Stimulated activated naive CD4-positive, alpha-beta T cell treated with Interleukin-2 at 50 U/mL for 16 hours (primary cell): ENCODE measurements around the gene MAP3K14.
A peak's percentile ranks its signal among the peaks of the same experiment; 100 is the strongest.

Experiments
- DNase-seq: peaks from one replicate; lab custom pipeline; 2025; lab: John Stamatoyannopoulos, UW

Gene MAP3K14

DNA sequence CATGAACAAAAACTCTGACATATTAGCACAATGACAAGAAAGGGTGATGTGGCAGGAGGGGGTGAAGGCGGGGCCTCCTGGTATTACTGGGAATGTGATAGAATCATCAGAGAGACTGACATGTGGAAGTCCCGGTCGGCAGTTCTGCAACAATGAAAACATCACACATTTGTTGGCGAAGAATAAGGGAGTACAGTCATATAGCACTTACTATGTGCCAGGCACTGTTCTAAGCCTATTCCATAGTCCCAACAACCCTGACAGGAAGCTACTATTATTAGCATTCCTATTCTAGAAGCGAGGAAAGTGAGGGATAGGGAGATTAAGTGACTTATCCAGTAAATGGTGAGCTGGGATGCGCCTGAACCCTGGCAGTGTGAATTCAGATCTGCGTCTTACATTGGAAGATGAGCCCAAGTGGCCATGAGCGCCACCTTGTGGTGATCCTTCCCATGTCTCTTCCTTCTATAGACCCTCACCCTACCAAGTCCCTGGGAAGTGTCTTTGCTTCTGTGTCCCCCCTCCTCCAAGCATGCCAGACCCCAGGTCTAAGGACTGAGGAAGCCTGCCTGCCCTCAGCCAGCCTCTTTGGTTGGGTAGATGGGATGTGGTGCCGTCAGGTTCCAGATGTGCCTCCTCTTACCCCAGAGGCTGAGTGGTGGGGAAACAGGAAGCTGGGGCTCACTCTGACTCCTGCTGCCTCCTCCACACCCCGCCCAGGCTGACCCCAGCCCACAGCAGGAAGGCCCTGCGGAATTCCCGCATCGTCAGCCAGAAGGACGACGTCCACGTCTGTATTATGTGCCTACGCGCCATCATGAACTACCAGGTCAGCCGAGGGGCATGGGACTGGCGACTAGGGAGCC, 81.2 kb downstream of the MAP3K14 start:
- DNase-seq: peak; percentile 72

DNA sequence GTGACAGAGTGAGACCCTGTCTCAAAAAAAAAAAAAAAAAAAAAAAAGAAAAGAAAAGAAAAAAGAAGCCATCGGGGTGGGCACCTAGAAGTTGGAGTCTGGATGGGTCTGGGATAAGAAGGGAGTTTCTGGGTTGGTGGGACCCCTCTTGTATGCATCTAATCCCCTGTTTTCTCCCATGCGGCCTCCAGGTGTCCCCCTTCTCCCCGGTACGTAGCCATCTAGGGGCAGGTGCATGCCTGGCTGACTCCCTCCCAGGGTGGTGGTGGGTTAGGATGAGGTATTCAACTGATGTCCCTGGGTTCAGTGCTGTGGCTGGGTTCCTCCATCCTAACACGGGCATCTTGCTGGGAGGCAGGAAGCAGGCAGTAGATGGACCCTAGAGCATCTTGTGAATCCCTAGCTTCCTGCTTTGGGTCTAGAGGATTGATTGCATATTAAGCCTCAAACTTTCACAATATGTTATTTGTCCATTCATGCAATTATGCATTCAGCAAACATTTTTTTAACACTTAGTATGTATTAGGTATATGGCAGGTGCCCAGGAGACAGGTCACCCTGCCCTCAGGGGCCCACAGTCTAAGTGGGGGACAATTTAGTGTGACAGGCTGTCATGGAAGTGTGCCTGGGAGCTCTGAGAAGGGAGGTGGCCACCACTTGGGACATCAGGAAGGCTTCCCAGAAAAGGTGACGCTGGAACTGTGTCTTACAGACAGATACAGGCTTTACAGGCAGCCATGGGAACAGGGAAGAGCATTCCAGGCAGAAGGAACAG, 82.0 kb downstream of the MAP3K14 start:
- DNase-seq: peak; percentile 47

DNA sequence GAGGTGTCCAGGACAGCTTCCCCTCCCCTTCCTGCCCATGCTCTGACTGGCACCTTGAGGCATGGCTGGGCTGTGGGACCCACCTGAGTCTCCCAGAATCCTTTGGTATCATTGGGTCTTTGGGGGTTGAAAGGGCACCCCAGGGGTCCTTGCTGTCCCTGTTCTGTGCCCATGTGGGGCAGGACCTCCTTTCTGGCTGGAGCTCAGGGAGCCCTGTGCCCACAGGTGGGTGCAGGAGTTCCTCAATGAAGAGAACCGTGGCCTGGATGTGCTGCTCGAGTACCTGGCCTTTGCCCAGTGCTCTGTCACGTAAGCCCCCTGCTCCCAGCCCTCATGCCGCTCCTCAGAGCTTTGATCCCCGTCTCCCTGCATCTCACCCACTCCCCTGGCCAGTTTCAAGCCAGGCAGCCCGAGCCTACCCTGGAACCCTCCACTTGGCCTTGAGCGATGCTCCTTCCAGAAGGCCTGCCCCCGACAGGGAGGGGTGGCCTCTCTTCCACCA, 83.3 kb downstream of the MAP3K14 start:
- DNase-seq: no peak

DNA sequence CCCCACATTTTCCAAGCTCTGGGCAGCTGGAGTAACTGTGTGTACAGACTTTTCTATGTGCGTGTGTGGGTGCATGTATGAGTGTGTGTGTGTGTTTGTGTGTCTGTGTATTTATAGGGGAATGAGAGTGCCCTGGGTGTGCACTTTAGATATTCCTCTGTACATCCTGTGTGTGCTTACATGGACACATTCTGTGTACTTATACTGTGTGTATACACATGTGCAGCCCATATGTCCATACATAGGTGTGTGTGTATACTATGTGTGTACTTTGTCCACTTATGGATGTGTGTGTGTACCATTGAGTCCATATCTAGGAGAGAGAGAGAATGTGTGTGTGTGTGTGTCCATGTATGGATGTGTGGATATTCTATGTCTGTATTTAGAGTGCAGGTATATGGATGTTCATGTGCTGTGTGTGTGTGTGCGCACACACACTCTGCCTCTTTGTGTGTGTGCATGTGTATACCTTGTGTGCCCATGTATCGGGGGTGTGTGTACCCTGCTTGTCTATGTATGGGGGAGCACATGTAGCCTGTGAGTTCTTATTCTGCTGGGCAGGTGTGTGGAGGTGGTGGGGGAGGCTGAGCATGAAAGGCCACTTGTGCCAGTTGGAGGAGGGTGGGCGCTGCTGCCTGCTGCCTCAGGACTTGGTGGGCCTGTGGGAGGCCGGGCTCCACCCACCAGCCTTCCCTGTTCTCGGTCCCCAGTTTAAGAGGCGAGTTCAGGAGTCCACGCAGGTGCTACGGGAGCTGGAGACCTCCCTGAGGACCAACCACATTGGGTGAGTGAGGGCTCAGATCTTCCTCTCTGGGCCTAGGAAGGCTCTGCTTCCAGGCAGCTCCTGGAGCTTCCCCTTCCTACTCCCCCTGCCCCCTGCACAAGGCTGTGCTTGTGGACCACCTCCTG, 84.1 kb downstream of the MAP3K14 start:
- DNase-seq: no peak

DNA sequence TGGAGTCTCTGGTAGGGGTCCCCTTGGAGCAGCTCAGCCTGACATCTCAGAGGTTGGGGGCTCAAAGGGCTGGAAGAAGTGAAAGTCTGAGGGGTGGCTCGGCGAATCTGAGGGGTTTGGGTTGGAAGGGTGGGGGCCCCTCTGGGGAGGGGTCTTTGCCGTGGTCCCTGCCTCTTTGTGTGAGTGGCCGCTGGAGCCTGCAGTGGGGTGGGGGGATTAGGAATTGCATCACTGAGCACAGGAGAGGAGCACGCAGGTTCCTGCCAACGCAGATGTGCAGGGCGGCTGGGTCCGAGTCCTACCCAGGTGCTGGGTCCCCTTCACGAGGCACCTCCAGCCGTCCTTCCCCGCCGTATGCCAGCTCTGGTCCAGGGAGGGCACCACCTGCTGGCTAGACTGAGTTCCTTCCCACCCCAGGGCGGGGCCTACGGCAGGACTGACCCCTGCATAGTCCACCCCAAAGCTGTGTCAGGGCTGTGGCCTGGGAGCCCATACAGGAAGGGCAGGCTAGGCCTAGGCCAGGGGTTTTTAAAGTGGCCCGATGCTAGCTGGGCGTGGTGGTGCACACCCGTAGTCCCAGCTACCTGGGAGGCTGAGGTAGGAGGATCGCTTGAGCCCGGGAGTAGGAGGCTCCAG, 85.2 kb downstream of the MAP3K14 start:
- DNase-seq: no peak

DNA sequence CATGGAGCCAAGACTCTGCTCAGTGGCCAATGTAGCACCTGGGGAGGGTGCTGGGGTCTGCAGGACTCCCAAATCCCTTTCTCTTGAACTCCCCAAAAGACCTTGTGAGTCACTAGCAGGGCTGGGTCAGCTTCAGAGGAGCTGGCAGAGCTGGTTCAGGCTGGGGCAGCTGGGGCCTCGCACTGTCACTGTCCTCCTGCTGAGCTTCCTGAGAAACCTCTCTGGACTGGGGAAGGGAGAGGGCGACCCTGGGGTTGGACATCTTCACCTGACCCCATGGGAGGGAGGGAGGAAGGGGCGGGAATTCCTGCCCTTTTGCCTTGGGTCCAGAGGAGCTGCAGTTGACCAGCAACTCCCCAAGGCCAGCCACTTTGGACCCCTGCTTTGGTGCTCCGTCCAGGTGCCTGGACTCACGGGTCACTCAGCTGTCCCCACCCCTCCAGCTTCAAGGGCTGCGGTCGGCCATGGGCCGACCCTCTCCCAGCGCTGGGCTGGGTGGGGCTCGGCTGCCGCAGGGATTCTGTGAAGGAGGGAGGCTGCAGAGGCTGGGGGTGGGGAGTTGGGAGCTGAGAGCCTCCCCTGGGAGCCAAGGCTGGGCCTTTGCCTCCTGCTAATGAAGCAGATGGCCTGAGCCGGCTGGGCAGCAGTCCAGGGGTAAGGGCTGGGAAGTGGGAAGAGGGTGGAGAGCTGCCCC, 85.9 kb downstream of the MAP3K14 start:
- no peak for DNase-seq

DNA sequence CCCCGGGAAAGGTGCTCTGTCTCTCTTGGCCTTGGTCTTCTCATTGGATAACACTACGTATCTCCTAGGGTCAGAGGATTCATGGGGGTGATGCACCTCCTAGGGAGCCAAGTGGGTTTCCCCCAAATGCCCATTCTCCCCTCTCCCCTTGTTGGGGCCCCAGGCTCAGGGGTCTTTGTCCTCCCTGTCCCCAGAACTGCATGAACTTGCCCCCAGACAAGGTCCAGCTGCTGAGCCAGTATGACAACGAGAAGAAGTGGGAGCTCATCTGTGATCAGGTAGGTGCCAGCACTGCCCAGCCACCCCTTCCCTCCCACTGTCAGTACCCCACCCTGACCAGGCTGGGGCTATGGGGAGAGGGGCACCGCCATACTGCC, 86.4 kb downstream of the MAP3K14 start:
- DNase-seq: no peak

DNA sequence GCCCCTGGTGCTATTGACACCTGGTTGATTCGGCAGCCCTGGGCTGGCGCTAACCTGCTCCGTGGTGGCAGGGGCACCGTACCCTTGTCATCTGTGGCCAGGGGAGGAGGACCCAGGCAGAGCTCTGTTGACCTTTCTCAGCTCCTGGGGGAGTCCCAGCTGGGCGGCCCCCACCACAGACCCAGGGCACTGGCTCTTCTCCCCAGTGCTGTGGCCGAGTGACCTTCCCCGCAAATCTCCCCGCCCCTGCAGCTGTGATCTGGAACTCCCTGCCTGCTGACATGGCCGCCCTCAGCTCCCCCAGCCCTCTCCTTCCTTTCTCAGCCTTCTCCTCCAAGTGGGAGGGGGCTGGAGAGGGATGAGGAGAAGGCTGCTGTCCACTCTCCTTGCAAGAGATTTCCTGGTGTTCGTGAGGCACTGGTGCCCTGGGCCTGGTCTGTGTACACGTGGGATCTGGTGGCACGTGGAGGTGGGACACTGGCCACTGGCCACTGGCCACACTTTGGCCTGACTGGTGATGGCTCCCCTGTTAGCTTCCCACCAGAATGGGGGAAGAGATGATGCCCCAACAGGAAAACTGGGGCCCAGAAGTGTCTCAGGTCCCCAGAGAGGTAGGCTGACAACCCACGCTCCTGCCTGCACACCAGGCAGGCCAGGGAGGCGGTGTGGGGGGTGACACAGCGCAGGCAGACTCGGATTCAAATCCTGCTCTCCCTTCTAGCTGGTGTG, 87.0 kb downstream of the MAP3K14 start:
- DNase-seq: peak; percentile 9

DNA sequence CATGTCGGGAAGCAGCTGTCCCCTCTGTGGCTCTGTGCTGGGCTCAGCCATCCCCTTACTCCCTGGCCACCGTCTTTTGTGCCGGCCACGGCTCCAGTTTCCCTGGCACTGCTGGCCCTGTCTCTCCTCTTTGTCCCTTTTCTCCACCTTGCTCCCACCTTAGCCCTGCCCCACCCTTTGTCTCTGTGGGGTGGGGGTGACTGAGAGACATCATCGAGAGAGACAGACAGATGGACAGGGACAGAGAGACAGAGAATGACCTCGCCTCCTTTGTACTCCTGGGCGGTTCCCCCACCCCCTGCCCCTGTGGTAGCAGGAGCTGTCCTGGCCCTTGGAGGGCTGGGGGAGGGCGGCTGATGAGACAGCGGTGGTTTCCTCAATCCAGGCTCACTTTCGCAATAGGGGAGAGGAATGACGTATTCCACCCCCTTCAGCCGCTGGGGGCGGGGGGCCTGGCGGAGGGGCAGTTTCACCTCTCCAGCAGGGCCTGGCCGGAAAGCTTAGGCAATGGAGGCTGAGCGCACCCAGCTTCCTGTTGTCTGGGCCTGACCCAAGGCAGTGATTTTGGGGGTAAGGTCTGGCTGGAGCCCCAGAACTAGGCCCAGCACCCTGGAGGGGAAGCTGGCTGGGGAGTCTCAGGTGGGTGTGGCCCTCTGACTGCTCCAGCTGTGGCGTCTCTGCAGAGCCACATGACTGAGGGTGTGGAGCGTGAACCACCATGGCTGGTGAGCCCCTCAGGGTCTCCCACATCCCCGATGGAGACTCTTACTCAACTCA, 87.9 kb downstream of the MAP3K14 start:
- DNase-seq: peak; percentile 87

DNA sequence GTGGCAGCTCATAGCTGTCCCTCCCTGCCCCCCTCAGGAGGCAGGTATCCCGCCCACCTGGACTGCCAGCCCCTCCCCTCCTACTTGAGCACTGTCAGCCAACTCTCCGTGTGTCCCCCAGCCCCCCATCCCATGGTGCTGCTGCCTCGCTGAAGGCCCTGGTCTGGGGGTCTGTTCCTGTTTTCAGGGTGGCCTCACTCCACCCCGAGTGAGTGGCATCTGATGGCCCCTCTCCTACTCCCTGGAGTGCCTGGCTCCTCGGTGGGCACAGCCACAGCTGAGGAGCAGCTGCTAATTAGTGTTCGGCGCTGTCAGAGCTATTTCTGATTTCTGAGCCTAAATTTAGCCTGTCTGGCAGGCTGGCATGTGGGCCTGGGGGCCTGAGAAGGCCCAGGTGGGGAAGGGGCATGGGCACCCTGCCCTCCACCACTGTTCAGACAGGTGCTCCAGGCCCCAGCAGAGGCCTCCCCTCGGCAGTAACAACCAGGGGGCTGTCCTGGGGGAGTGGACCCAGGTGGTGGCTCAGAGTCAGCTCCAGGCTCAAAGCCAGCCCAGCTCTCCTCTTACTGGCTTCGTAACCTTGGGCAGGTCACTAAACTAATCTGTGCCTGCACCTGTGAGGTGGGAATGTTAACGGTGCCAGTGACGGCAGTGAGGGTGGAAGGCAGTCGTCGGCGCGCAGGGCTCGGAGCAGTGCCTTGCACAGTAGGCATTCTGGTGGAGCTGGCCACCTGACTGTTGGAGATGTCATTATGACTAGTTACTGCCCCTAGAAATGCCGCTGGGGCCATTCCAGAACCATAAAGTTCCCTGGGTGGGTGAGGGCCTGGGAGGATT, 88.7 kb downstream of the MAP3K14 start:
- peak; percentile 14 for DNase-seq

DNA sequence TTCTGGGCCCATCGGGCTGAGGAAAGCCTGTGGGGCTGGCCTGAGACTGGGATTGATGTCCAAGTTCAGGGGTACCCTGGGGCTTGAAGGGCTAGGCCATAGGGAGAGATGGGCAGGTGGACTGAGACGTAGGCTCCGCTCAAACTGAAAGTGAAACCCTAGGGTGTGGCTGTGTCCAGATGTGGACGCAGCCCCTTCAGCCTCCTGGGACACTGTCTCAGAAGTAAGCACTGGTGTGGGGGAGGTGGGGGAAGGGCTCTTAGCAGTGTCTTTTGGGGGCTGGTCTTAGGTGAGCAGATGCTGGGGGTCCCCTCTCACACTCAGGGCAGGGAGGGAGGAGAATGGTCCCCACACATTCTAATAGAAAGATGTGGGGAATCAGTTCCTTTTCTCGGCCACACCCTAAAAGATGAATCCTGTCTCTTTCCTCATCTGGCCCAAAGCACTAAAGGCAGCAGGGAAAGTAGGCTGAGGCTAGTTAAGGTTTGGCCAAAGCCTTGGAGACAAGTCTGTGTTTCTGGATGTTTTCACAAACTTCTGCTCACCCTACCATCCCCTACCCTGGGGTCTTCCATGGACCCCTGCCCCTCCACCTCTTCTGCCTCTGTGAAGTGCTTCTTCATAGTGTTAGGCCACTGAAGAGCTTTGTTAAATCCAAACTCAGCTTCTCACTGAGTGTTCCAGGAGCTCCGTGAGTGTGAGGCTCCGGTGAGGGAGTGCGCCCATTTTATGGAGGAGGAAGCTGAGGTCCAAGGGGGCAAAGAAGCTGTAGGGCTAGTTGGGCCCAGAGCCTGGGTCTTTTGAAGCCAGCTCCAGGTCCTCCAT, 89.5 kb downstream of the MAP3K14 start:
- DNase-seq: peak; percentile 12

DNA sequence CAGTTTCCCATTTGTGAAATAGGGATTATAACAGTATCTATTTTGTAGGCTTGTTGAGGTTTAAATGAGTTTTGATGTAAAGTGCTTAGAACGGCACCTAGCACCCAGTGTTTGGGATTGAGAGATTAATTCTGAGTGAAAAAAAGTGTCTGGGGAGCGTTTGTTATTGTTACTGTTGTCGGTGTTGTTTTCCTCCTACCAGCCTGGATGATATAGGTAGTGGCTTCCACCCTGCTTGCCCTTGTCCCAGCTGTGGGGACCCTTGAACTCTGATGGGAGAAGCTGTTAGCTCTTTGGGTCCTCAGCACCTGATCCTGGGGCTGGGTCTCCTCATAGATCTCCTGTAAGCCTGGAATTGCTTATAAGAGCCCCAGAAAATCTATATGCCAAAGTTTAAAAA, 90.2 kb downstream of the MAP3K14 start:
- DNase-seq: no peak

DNA sequence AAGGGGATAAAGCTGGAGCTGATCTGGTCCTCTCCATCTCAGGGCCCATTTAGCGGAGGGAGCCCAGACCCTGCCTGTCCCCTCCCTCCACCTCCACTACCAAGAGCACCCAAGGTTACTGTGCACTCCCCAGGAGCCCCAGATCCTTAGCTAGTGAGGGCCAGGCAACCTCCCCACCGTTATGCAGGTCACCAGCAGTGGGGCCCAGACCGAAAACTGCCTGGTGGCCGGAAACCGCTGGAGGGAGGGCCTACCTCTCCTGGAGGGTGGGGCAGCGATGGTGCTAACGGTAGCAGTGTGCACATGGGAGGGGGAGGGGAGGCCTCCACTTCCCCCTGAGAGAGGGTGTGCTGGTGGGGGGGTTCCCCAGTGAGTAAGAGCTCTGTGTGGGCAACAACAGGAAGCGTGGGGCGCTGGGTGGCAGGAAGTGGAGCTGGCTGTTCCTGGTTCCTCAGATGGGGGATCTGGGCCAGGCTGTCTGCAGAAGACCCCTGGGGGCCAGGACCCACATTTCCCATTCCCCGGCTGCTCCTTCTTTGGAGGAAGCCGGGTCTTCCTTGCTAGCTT, 90.8 kb downstream of the MAP3K14 start:
- DNase-seq: peak; percentile 93

DNA sequence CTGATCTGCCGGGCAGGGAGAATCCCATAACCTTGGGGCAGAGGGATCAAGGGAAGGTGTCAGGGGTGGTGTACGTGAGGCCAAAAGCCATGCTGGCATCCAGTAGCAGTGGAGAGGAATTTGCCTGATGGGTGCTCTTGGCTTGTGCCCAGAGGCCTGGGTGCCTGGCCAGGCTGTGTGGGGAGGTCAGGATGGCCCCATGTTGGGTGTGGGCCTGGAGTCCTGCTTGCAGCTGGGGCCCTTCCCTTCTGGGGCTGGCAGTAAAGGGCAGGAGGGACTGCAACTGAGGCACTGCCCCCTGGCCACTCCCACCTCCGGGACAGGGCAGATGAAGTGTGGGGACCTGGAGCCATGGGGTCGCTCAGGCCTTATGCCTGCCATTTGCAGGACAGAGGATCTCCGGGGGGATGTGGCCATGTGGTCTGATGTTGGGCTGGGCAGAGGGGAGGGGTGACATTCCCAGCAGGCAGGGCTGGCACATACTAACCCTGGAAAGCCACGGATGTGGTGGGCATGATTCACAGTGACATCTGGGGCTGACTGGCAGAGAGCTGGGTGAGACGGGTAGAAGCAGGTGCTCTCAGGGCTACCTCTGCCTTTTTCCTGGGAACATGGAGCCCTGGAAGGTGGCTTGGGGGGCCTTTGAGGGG, 91.6 kb downstream of the MAP3K14 start:
- DNase-seq: peak; percentile 41

DNA sequence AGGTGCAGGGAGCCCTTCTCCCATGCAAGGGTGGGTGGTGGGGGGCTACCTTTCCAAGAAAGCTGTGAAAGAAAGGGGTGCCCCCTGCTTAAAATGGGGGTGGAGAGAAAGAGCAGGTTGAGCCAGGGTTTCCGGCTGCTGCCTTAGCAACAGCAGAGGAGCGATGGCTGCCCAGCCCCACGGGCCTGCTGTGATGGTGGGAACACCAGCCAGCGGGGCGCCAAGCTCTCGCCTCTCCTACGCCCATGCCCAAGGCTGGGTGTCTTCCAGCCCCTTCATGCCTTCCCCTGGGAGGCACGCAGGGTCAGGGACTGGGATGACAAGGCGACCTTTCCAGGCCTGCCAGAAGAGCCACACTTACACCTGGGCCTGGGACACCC, 92.2 kb downstream of the MAP3K14 start:
- DNase-seq: no peak
